Activated naive CD4-positive, alpha-beta T cell treated with anti-CD3 and anti-CD28 coated beads for 36 hours (primary cell): ENCODE results near the gene MARS1. TPM values are rescaled to one million over a fixed set of nuclear protein-coding genes. Genes with fewer than 3 reads are reported as not detected.

Experiments used
- CTCF ChIA-PET: fragments of 350-600 bp; sonication (Branson Sonifier 250); formaldehyde crosslinking; loops from one replicate; lab custom pipeline; 2021; ENCODE audit warnings: antibody characterized with exemption; lab: Charles Lee
- DNase-seq: peaks from one replicate; pipeline ENCODE4 v3.0.0-alpha.2; 2020
- H3K27ac Mint-ChIP-seq: one replicate; pipeline ENCODE4 v1.8.0; 2021; ENCODE audit warnings: mild to moderate bottlenecking, mixed read lengths
- H3K27me3 Mint-ChIP-seq: one replicate; pipeline ENCODE4 v1.8.0; 2021; ENCODE audit warnings: low read depth, mixed read lengths
- H3K36me3 Mint-ChIP-seq: one replicate; pipeline ENCODE4 v1.8.0; 2021; ENCODE audit warnings: low read depth, mixed read lengths
- H3K4me1 Mint-ChIP-seq: one replicate; pipeline ENCODE4 v1.8.0; 2021; ENCODE audit warnings: low read depth, mixed read lengths
- H3K4me3 Mint-ChIP-seq: one replicate; pipeline ENCODE4 v1.8.0; 2021; ENCODE audit warnings: mild to moderate bottlenecking, moderate library complexity, mixed read lengths
- H3K9me3 Mint-ChIP-seq: one replicate; pipeline ENCODE4 v1.8.0; 2021; ENCODE audit warnings: mixed read lengths
- intact Hi-C: fragments of 100-400 bp; cut with micrococcal nuclease; formaldehyde crosslinking; loops from one replicate; pipeline ENCODE4 v1.15.1; 2023
- total RNA-seq, 2 experiments: library from RNA; stranded (reverse); gene quantifications; one replicate each; pipeline ENCODE4 v1.2.3, GENCODE V29; 2021

The MARS1 gene
- total RNA-seq, 2 experiments from 2014 or later = 481 to 489 TPM

DNA sequence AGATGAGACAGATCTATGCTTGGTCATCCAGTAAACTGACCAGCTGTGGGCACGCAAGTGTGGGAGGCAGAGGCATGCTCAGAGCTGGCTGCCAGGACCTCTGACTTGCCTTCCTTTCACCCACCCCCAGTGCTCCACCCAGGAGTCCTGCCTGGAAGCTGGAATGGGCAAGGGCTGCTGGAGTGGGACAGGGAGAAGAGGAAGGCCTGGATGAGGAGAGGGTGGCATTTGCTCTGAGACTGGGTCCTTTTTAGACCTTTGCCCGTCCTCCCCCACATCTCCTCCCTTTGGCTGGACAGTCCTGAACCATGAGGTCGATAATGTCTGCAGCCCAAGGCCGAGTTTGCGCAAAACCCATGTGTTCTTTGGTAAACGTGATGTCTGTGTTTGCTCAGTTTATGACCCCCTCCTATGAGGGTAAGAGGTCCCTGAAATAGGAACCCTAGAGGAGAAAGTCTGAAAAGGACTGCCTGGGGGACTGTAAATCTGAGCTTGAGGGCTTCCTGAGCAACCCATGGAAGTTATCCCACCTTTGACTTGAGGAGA is 36.6 kb upstream of the MARS1 start:
- no peak overlapping the region for H3K4me3 Mint-ChIP-seq
- intact Hi-C loops = no loop called here
- no peak for DNase-seq
- H3K27me3 Mint-ChIP-seq = no peaks in the 10 kb centered on the region
- no peaks in the 10 kb centered on the region for H3K36me3 Mint-ChIP-seq
- CTCF ChIA-PET = interaction anchor here (1.0 to 11.0 kb wide), 14 partner anchors 9 to 227 kb away, joined by 4 to 172 read pairs (median 10); partner anchors contain the start of gene INHBC
- H3K4me1 Mint-ChIP-seq = peaks cover 10% of the 10 kb centered on the region
- H3K9me3 Mint-ChIP-seq = no peaks in the 10 kb centered on the region
- no peak overlapping the region for H3K27ac Mint-ChIP-seq

- no peaks in the 10 kb centered on the region for H3K36me3 Mint-ChIP-seq
- DNase-seq = no peak
- intact Hi-C loops = no loop called here
- peak overlapping the region; percentile 19 for H3K27ac Mint-ChIP-seq
- CTCF ChIA-PET = interaction anchor here (0.7 to 11.0 kb wide), 39 partner anchors 10 to 793 kb away, joined by 3 to 172 read pairs (median 5); partner anchors contain the start of gene INHBC
- H3K4me1 Mint-ChIP-seq = peaks cover 12% of the 10 kb centered on the region
- H3K4me3 Mint-ChIP-seq = no peak overlapping the region
- H3K9me3 Mint-ChIP-seq = no peaks in the 10 kb centered on the region
- no peaks in the 10 kb centered on the region for H3K27me3 Mint-ChIP-seq
These were observed 35.5 kb upstream of the MARS1 start for GRCh38 chr12:57452181-57452936.

GRCh38 chr12:57452937-57453509 is 34.8 kb upstream of the MARS1 start:
- Mint-ChIP-seq H3K4me3 (no peak overlapping the region), H3K4me1 (peaks cover 17% of the 10 kb centered on the region), H3K9me3 (no peaks in the 10 kb centered on the region), H3K36me3 (no peaks in the 10 kb centered on the region), H3K27me3 (no peaks in the 10 kb centered on the region), H3K27ac (peak overlapping the region; percentile 19)
- CTCF ChIA-PET = interaction anchor here (0.6 to 11.0 kb wide), 41 partner anchors 9 to 794 kb away, joined by 3 to 172 read pairs (median 5); partner anchors contain the start of gene INHBC
- intact Hi-C loops = loop anchor here (1.0 kb wide), 2 partner anchors 146 to 190 kb away; no protein-coding TSS in a partner anchor
- DNase-seq = peak; percentile 82

DNA sequence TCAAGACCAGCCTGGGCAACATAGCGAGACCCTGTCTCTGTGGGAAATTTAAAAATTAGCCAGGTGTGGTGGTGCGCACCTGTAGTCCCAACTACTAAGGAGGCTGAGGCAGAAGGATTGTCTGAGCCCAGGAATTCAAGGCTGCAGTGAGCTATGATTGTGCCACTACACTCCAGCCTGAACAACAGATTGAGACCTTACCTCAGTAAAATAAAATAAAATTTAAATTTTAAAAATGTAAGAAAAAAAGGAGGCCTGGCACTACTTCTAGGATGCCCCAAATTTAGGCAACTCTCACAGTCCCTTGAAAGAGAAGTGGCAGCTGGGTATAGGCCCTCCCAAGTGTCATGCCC is 33.7 kb upstream of the MARS1 start:
- H3K27ac Mint-ChIP-seq = peak overlapping the region; percentile 46

DNA sequence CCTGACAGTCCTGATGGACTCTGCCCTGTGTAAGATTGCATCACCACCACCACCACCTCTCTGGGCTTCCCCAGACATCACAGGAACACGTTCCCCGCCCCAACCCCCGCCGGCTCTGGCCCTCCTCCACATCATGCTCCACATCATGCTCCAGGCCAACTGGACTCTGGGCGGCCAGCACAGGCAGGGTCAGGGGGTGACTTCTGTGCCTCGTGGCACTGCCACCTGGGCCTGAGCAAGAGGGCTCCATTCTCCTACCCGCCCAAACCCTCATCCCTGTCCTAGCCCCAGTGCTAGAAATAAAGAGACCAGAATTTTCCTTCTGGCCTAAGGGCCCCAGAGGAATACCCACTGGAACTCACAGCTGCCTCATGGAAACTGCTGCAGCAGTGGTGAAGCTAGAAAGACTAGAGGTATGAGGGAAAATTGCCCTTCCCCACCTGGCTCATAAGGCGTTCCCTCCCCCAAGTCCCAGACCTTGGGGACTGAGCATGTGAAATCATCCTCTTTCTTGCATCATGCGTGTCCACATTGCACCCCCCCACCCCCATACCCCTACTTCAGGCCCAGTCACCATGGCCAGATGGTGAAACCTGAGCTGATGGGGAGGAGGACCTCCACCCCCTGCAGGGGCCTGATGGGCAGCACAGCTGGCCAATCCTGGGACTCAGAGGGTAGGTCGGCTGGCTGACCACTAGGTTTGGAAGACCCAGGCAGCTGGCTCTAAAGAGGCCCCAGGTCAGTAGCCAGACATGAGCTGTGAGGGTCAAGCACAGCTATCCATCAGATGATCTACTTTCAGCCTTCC is 33.1 kb upstream of the MARS1 start, which contains the start of gene INHBE:
TSS of gene INHBE (plus strand) at position 742 of the 808 bp plus-strand sequence. CDS start 230 bp downstream, outside the sequence.
- Mint-ChIP-seq H3K27me3 (no peaks in the 10 kb centered on the region), H3K36me3 (no peaks in the 10 kb centered on the region), H3K4me1 (peaks cover 25% of the 10 kb centered on the region), H3K4me3 (peak within 1 kb of the TSS; percentile 74), H3K27ac (peak within 1 kb of the TSS; percentile 46), H3K9me3 (no peaks in the 10 kb centered on the region)
- intact Hi-C loops = loop anchor here (5.0 kb wide), 1 partner anchor 443 kb away; no protein-coding TSS in a partner anchor
- peak; percentile 54 for DNase-seq
- CTCF ChIA-PET = interaction anchor here (0.6 to 11.0 kb wide), 23 partner anchors 10 to 254 kb away, joined by 3 to 172 read pairs (median 5); partner anchors contain the start of gene INHBC

More for the DNA sequence above, 33.7 kb upstream of the MARS1 start:
- Mint-ChIP-seq H3K9me3 (no peaks in the 10 kb centered on the region), H3K36me3 (no peaks in the 10 kb centered on the region), H3K4me3 (peak overlapping the region; percentile 74), H3K27me3 (no peaks in the 10 kb centered on the region), H3K4me1 (peaks cover 25% of the 10 kb centered on the region)
- DNase-seq = no peak
- intact Hi-C loops = no loop called here
- CTCF ChIA-PET = interaction anchor here (0.6 to 11.0 kb wide), 12 partner anchors 21 to 267 kb away, joined by 3 to 172 read pairs (median 10); partner anchors contain the start of gene INHBC

GRCh38 chr12:57455374-57456144 is 32.3 kb upstream of the MARS1 start:
- Mint-ChIP-seq H3K27ac (no peak overlapping the region), H3K9me3 (no peaks in the 10 kb centered on the region), H3K27me3 (peaks cover 3% of the 10 kb centered on the region), H3K4me3 (peak overlapping the region; percentile 74), H3K36me3 (no peaks in the 10 kb centered on the region), H3K4me1 (peaks cover 30% of the 10 kb centered on the region)
- intact Hi-C loops = loop anchor here (5.0 kb wide), 1 partner anchor 442 kb away; no protein-coding TSS in a partner anchor
- CTCF ChIA-PET = interaction anchor here (0.6 to 11.0 kb wide), 38 partner anchors 10 to 255 kb away, joined by 3 to 172 read pairs (median 4); partner anchors contain the start of gene INHBC
- DNase-seq = no peak

GRCh38 chr12:57456145-57456700 is 31.6 kb upstream of the MARS1 start:
- DNase-seq = peak; percentile 70
- CTCF ChIA-PET = interaction anchor here (0.6 to 11.0 kb wide), 35 partner anchors 9 to 256 kb away, joined by 3 to 172 read pairs (median 5); partner anchors contain the start of gene INHBC
- peaks cover 7% of the 10 kb centered on the region for H3K27me3 Mint-ChIP-seq
- peaks cover 33% of the 10 kb centered on the region for H3K4me1 Mint-ChIP-seq
- no peaks in the 10 kb centered on the region for H3K36me3 Mint-ChIP-seq
- H3K27ac Mint-ChIP-seq = no peak overlapping the region
- H3K9me3 Mint-ChIP-seq = no peaks in the 10 kb centered on the region
- peak overlapping the region; percentile 74 for H3K4me3 Mint-ChIP-seq
- intact Hi-C loops = loop anchor here (5.0 kb wide), 1 partner anchor 441 kb away; no protein-coding TSS in a partner anchor

- no peaks in the 10 kb centered on the region for H3K36me3 Mint-ChIP-seq
- peaks cover 9% of the 10 kb centered on the region for H3K27me3 Mint-ChIP-seq
- peak overlapping the region; percentile 13 for H3K27ac Mint-ChIP-seq
- H3K9me3 Mint-ChIP-seq = no peaks in the 10 kb centered on the region
- DNase-seq = no peak
- H3K4me1 Mint-ChIP-seq = peaks cover 37% of the 10 kb centered on the region
- CTCF ChIA-PET = interaction anchor here (0.9 to 11.0 kb wide), 15 partner anchors 12 to 214 kb away, joined by 3 to 207 read pairs (median 6); partner anchors contain the start of genes ARHGAP9 and INHBC
- intact Hi-C loops = loop anchor here (5.0 kb wide), 1 partner anchor 440 kb away; no protein-coding TSS in a partner anchor
- no peak overlapping the region for H3K4me3 Mint-ChIP-seq
These were observed 31.0 kb upstream of the MARS1 start for GRCh38 chr12:57456737-57457490.

DNA sequence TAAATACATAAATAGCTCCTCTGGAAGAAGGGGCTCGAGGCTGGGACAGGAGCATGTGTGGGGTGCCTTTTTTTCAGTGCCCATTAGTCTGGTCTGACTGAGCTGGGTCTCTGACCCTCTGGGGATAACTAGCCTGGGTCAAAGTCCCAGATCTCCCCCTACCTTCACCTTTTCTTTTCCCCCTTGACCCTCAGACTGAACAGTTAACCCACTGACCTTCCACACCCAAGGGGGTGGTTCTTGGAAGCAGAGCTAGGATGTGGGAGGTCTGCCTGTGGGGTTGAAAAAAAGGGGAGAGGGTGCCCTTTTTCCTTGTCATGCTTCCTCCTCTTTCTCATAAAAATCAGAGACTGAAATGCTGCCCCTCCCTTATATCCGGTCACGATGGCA is 29.2 kb upstream of the MARS1 start:
- intact Hi-C loops = loop anchor here (1.0 to 5.0 kb wide), 13 partner anchors 20 to 439 kb away; partner anchors contain the start of genes B4GALNT1, DCTN2, DDIT3 and R3HDM2
- DNase-seq = no peak
- H3K9me3 Mint-ChIP-seq = no peaks in the 10 kb centered on the region
- H3K27ac Mint-ChIP-seq = peak overlapping the region; percentile 97
- CTCF ChIA-PET = interaction anchor here (0.6 to 11.0 kb wide), 50 partner anchors 10 to 1502 kb away, joined by 3 to 207 read pairs (median 4); partner anchors contain the start of genes ARHGAP9, B4GALNT1, DCTN2 and SHMT2
- peak overlapping the region; percentile 95 for H3K4me3 Mint-ChIP-seq
- H3K27me3 Mint-ChIP-seq = peaks cover 9% of the 10 kb centered on the region
- H3K4me1 Mint-ChIP-seq = peaks cover 48% of the 10 kb centered on the region
- H3K36me3 Mint-ChIP-seq = no peaks in the 10 kb centered on the region
